ENCODE results near the gene CARM1.

- TF ChIP-seq POLR2A (IDR thresholded peaks at IDR 0.05) = no peak
- no peak for TF ChIP-seq CTCF (IDR thresholded peaks at IDR 0.05)
- no peak for TF ChIP-seq EP300 (IDR thresholded peaks at IDR 0.05)
Observed at GRCh38 chr19:10961073-10961860, 89.9 kb downstream of the CARM1 start.

All from gastroesophageal sphincter (tissue), 3 donors.